Measurements from ENCODE around the gene UBR3. TPM values are rescaled to one million over a fixed set of nuclear protein-coding genes. Genes with fewer than 3 reads are reported as not detected.

The UBR3 gene
- total and polyA plus RNA-seq, 2 experiments from 2014 or later = 10.7 to 28.0 TPM

- H3K36me3 Mint-ChIP-seq (ENCODE audit: low read depth) = peaks cover 85% of the 10 kb centered on the region
- TF ChIP-seq JUNB (IDR thresholded peaks at IDR 0.05; ENCODE audit: unreplicated experiment) (no peak), CTCF (conservative IDR thresholded peaks at IDR 0.05; ENCODE audit: low read depth in 2 of 2) (no peak), POLR2AphosphoS5 (IDR thresholded peaks at IDR 0.05; ENCODE audit: low read depth) (no peak), STAT1 (IDR thresholded peaks at IDR 0.05; ENCODE audit: unreplicated experiment) (no peak), NANOG (IDR thresholded peaks at IDR 0.05; ENCODE audit: borderline replicate concordance) (no peak), ZNF114 (CRISPR knock-in tag; IDR thresholded peaks at IDR 0.05) (no peak), CREB1 (CRISPR knock-in tag; IDR thresholded peaks at IDR 0.05; ENCODE audit: low read depth) (no peak), ZNF462 (CRISPR knock-in tag; IDR thresholded peaks at IDR 0.05) (no peak), ETS1 (IDR thresholded peaks at IDR 0.05) (no peak), EZH2 (IDR thresholded peaks at IDR 0.05; ENCODE audit: low read depth, unreplicated experiment) (no peak), REST (IDR thresholded peaks at IDR 0.05; ENCODE audit: unreplicated experiment) (no peak), ZNF331 (CRISPR knock-in tag; IDR thresholded peaks at IDR 0.05; ENCODE audit: low read depth) (no peak), EZH2phosphoT487 (IDR thresholded peaks at IDR 0.05; ENCODE audit: unreplicated experiment) (no peak)
- H3K4me1 Mint-ChIP-seq = peaks cover 17% of the 10 kb centered on the region
- Histone ChIP-seq H3K79me2 (replicated peaks; ENCODE audit: insufficient read depth) (peaks cover 35% of the 10 kb centered on the region), H3K36me3 (ENCODE audit: insufficient read depth) (peaks cover 81% of the 10 kb centered on the region), H3K27me3 (ENCODE audit: insufficient read depth) (no peaks in the 10 kb centered on the region), H2AFZ (no peak overlapping the region), H3K4me2 (no peak overlapping the region), H3K4me1 (ENCODE audit: insufficient read depth) (no peaks in the 10 kb centered on the region; the same call in 1 of the 2 replicates), H3K4me3 (no peak overlapping the region), H3F3A (replicated peaks; ENCODE audit: low read depth) (peaks cover 6% of the 10 kb centered on the region; the same call in 1 of the 2 replicates), H3K9me2 (ENCODE audit: insufficient read depth) (no peaks in the 10 kb centered on the region), H4K20me1 (replicated peaks; ENCODE audit: insufficient read depth) (peaks cover 8% of the 10 kb centered on the region), H3K27ac (ENCODE audit: low read depth) (no peak overlapping the region; the same call in 1 of the 2 replicates)
- no peak overlapping the region for H3K4me3 Mint-ChIP-seq
- peaks cover 3% of the 10 kb centered on the region for H3K27me3 Mint-ChIP-seq (ENCODE audit: insufficient read depth, low read depth, poor library complexity)
- ATAC-seq = no peak
- H3K27ac Mint-ChIP-seq = no peak overlapping the region
- DNase-seq (ENCODE audit: low spot score) = no peak
- no peaks in the 10 kb centered on the region for H3K9me3 Mint-ChIP-seq
Measured at GRCh38 chr2:169806586-169806985, 20.7 kb upstream of the UBR3 start.

Data from GM23338 (cell line).